Measurements from ENCODE around the gene CHN2.

GRCh38 chr7:29167721-29168120 is 26.9 kb upstream of the CHN2 start:
- TF ChIP-seq POLR2A (IDR thresholded peaks at IDR 0.05; ENCODE audit: low read depth, low read length) (no peak), POLR2AphosphoS5 (IDR thresholded peaks at IDR 0.05; ENCODE audit: low read depth, low read length) (no peak), PAX5 (IDR thresholded peaks at IDR 0.05; ENCODE audit: insufficient read depth, low read length, severe bottlenecking) (no peak), TAF1 (IDR thresholded peaks at IDR 0.05; ENCODE audit: low read depth, low read length) (no peak), SPI1 (IDR thresholded peaks at IDR 0.05; ENCODE audit: low read depth, low read length) (no peak)
